CD4-positive, alpha-beta memory T cell (primary cell): Measurements from ENCODE around the gene ZFAND3. TPM values are rescaled to one million over a fixed set of nuclear protein-coding genes. Genes with fewer than 3 reads are reported as not detected.

Source experiments
- CTCF ChIA-PET: fragments of 350-600 bp; sonication (Branson Sonifier 250); formaldehyde crosslinking; loops from one replicate; lab custom pipeline; 2021; ENCODE audit warnings: inconsistent platforms; ENCODE audit not compliant: partially characterized antibody; lab: Charles Lee
- POLR2A ChIA-PET: fragments of 350-600 bp; sonication (Branson Sonifier 250); formaldehyde crosslinking; loops from one replicate; lab custom pipeline; 2021; ENCODE audit not compliant: partially characterized antibody; lab: Charles Lee
- DNase-seq, 5 donors: peaks; one replicate each; pipeline versions ENCODE4 v3.0.0 to v3.0.0-alpha.2; 2020 to 2022; ENCODE audit warnings: mixed read lengths in 1 of 5
- H3K27ac ChIP-seq: one replicate; pipeline ENCODE4 v1.7.0; 2013; ENCODE audit warnings: low read depth, low read length
- H3K27me3 ChIP-seq: 2 replicates; pipeline ENCODE4 v1.7.0; 2013; ENCODE audit warnings: mild to moderate bottlenecking, low read length, moderate library complexity; ENCODE audit not compliant: insufficient read depth
- H3K36me3 ChIP-seq: 2 replicates; pipeline ENCODE4 v1.7.0; 2013; ENCODE audit warnings: mild to moderate bottlenecking, low read length, moderate library complexity; ENCODE audit not compliant: insufficient read depth
- H3K4me1 ChIP-seq: 2 replicates; pipeline ENCODE4 v1.7.0; 2013; ENCODE audit warnings: mild to moderate bottlenecking, low read length, moderate library complexity; ENCODE audit not compliant: insufficient read depth
- H3K4me3 ChIP-seq, 2 donors: one replicate each; pipeline ENCODE4 v1.7.0; 2013; ENCODE audit warnings: low read length in 2 of 2, mild to moderate bottlenecking in 1 of 2
- H3K9me3 ChIP-seq, 2 donors: one replicate each; pipeline ENCODE4 v1.7.0; 2013; ENCODE audit warnings: low read length in 2 of 2, control low read depth in 1 of 2; ENCODE audit not compliant: control insufficient read depth in 1 of 2
- H3K27ac Mint-ChIP-seq, 7 donors: one replicate each; pipeline ENCODE4 v1.8.0; 2020 to 2021; ENCODE audit warnings: mixed read lengths in 7 of 7, mild to moderate bottlenecking in 6 of 7, inconsistent platforms in 3 of 7, moderate library complexity in 3 of 7
- H3K27me3 Mint-ChIP-seq, 2 donors: one replicate each; pipeline ENCODE4 v1.8.0; 2020 to 2021; ENCODE audit warnings: mixed read lengths in 2 of 2
- H3K36me3 Mint-ChIP-seq, 2 donors: one replicate each; pipeline ENCODE4 v1.8.0; 2020 to 2021; ENCODE audit warnings: mixed read lengths in 2 of 2, inconsistent platforms in 1 of 2, mild to moderate bottlenecking in 1 of 2
- H3K4me1 Mint-ChIP-seq, 4 donors: one replicate each; pipeline ENCODE4 v1.8.0; 2020 to 2021; ENCODE audit warnings: mixed read lengths in 4 of 4, mild to moderate bottlenecking in 1 of 4
- H3K4me3 Mint-ChIP-seq, 8 donors: one replicate each; pipeline ENCODE4 v1.8.0; 2020 to 2021; ENCODE audit warnings: mixed read lengths in 8 of 8, mild to moderate bottlenecking in 7 of 8, moderate library complexity in 6 of 8, inconsistent platforms in 3 of 8
- H3K9me3 Mint-ChIP-seq, 8 donors: one replicate each; pipeline ENCODE4 v1.8.0; 2020 to 2021; ENCODE audit warnings: mixed read lengths in 8 of 8, mild to moderate bottlenecking in 5 of 8, inconsistent platforms in 3 of 8, moderate library complexity in 1 of 8
- intact Hi-C: fragments of 100-400 bp; cut with micrococcal nuclease; formaldehyde crosslinking; loops from one replicate; pipeline ENCODE4 v1.15.1; 2023
- polyA plus RNA-seq, 2 donors: library from polyadenylated mRNA; unstranded; fragments of 300-500 nt; fragmentation: Illumina TruSeq; gene quantifications; one replicate each; pipeline ENCODE4 v1.2.3, GENCODE V29; 2021
- total RNA-seq, 2 experiments: library from RNA; stranded (reverse); gene quantifications; one replicate each; pipeline ENCODE4 v1.2.3, GENCODE V29; 2021

The ZFAND3 gene
- total and polyA plus RNA-seq, 4 experiments from 2014 or later, result 2.1 to 33.0 (median 20.1) TPM

GRCh38 chr6:38157905-38158304, 338.4 kb downstream of the ZFAND3 start:
- no peaks in the 10 kb centered on the region for H3K27me3 ChIP-seq
- ChIA-PET POLR2A (no interaction called here), CTCF (no interaction called here)
- no peak overlapping the region for H3K4me3 ChIP-seq
- H3K9me3 ChIP-seq, result no peaks in the 10 kb centered on the region
- peak overlapping the region in 2 of 7 donors; percentile 51 to 80 for H3K27ac Mint-ChIP-seq
- peaks cover 0 to 2% (median 0%) of the 10 kb centered on the region in 8 donors for H3K9me3 Mint-ChIP-seq
- H3K4me1 ChIP-seq, result no peaks in the 10 kb centered on the region
- peaks cover 12 to 30% of the 10 kb centered on the region in 2 donors for H3K36me3 Mint-ChIP-seq
- no peaks in the 10 kb centered on the region for H3K27me3 Mint-ChIP-seq
- no peaks in the 10 kb centered on the region for H3K36me3 ChIP-seq
- intact Hi-C loops, result no loop called here
- no peak for DNase-seq
- no peak overlapping the region for H3K27ac ChIP-seq
- H3K4me3 Mint-ChIP-seq, result peak overlapping the region in 2 of 8 donors; percentile 1 to 5
- peaks cover 0 to 8% (median 3%) of the 10 kb centered on the region in 4 donors for H3K4me1 Mint-ChIP-seq

- Histone ChIP-seq H3K4me1 (no peaks in the 10 kb centered on the region), H3K9me3 (no peaks in the 10 kb centered on the region), H3K27ac (no peak overlapping the region), H3K36me3 (no peaks in the 10 kb centered on the region), H3K4me3 (no peak overlapping the region), H3K27me3 (no peaks in the 10 kb centered on the region)
- DNase-seq, result no peak
- H3K27me3 Mint-ChIP-seq, result no peaks in the 10 kb centered on the region
- peaks cover 8 to 30% of the 10 kb centered on the region in 2 donors for H3K36me3 Mint-ChIP-seq
- peaks cover 0 to 2% (median 0%) of the 10 kb centered on the region in 8 donors for H3K9me3 Mint-ChIP-seq
- H3K4me3 Mint-ChIP-seq, result peak overlapping the region in 1 of 8 donors; percentile 22
- intact Hi-C loops, result no loop called here
- H3K4me1 Mint-ChIP-seq, result peaks cover 0 to 8% (median 3%) of the 10 kb centered on the region in 4 donors
- ChIA-PET POLR2A (no interaction called here), CTCF (no interaction called here)
- peak overlapping the region in 3 of 7 donors; percentile 3 to 80 (median 49) for H3K27ac Mint-ChIP-seq
These were observed 339.3 kb downstream of the ZFAND3 start for GRCh38 chr6:38158762-38159350.

GRCh38 chr6:38159596-38159995, 340.1 kb downstream of the ZFAND3 start:
- DNase-seq, result no peak
- Mint-ChIP-seq H3K36me3 (peaks cover 8 to 30% of the 10 kb centered on the region in 2 donors), H3K27me3 (no peaks in the 10 kb centered on the region), H3K9me3 (peaks cover 0 to 2% (median 0%) of the 10 kb centered on the region in 8 donors), H3K4me3 (no peak overlapping the region), H3K4me1 (peaks cover 0 to 8% (median 5%) of the 10 kb centered on the region in 4 donors), H3K27ac (peak overlapping the region in 2 of 7 donors; percentile 6 to 39)
- Histone ChIP-seq H3K4me1 (no peaks in the 10 kb centered on the region), H3K27ac (no peak overlapping the region), H3K27me3 (no peaks in the 10 kb centered on the region), H3K4me3 (no peak overlapping the region), H3K9me3 (no peaks in the 10 kb centered on the region), H3K36me3 (no peaks in the 10 kb centered on the region)
- intact Hi-C loops, result no loop called here
- ChIA-PET CTCF (no interaction called here), POLR2A (no interaction called here)

- H3K27me3 Mint-ChIP-seq, result no peaks in the 10 kb centered on the region
- no peak for DNase-seq
- Histone ChIP-seq H3K27me3 (no peaks in the 10 kb centered on the region), H3K4me3 (no peak overlapping the region), H3K4me1 (no peaks in the 10 kb centered on the region), H3K27ac (no peak overlapping the region), H3K9me3 (no peaks in the 10 kb centered on the region), H3K36me3 (no peaks in the 10 kb centered on the region)
- H3K9me3 Mint-ChIP-seq, result no peaks in the 10 kb centered on the region
- H3K36me3 Mint-ChIP-seq, result peaks cover 5 to 30% of the 10 kb centered on the region in 2 donors
- ChIA-PET CTCF (no interaction called here), POLR2A (no interaction called here)
- peak overlapping the region in 1 of 7 donors; percentile 68 for H3K27ac Mint-ChIP-seq
- H3K4me3 Mint-ChIP-seq, result no peak overlapping the region
- H3K4me1 Mint-ChIP-seq, result peaks cover 0 to 8% (median 2%) of the 10 kb centered on the region in 4 donors
- intact Hi-C loops, result no loop called here
These were observed 341.3 kb downstream of the ZFAND3 start for GRCh38 chr6:38160831-38161230.

- no peak for DNase-seq
- peak overlapping the region in 1 of 8 donors; percentile 44 for H3K4me3 Mint-ChIP-seq
- Histone ChIP-seq H3K9me3 (no peaks in the 10 kb centered on the region), H3K27ac (no peak overlapping the region), H3K36me3 (no peaks in the 10 kb centered on the region), H3K4me3 (no peak overlapping the region), H3K4me1 (no peaks in the 10 kb centered on the region), H3K27me3 (no peaks in the 10 kb centered on the region)
- intact Hi-C loops, result no loop called here
- no peaks in the 10 kb centered on the region for H3K27me3 Mint-ChIP-seq
- peaks cover 5 to 30% of the 10 kb centered on the region in 2 donors for H3K36me3 Mint-ChIP-seq
- no peaks in the 10 kb centered on the region for H3K9me3 Mint-ChIP-seq
- ChIA-PET POLR2A (no interaction called here), CTCF (no interaction called here)
- H3K27ac Mint-ChIP-seq, result peak overlapping the region in 2 of 7 donors; percentile 45 to 68
- H3K4me1 Mint-ChIP-seq, result peaks cover 0 to 8% (median 2%) of the 10 kb centered on the region in 4 donors
These were observed 341.8 kb downstream of the ZFAND3 start for GRCh38 chr6:38161331-38161730.

- no peak for DNase-seq
- H3K27ac ChIP-seq, result no peak overlapping the region
- CTCF ChIA-PET, result no interaction called here
- intact Hi-C loops, result no loop called here
- Mint-ChIP-seq H3K27ac (peak overlapping the region in 1 of 7 donors; percentile 9), H3K27me3 (no peaks in the 10 kb centered on the region), H3K9me3 (no peaks in the 10 kb centered on the region), H3K4me1 (peaks cover 0 to 8% (median 2%) of the 10 kb centered on the region in 4 donors), H3K36me3 (peaks cover 5 to 30% of the 10 kb centered on the region in 2 donors), H3K4me3 (peak overlapping the region in 1 of 8 donors; percentile 21)
- no peaks in the 10 kb centered on the region for H3K27me3 ChIP-seq
- POLR2A ChIA-PET, result no interaction called here
- H3K9me3 ChIP-seq, result no peaks in the 10 kb centered on the region
- H3K4me1 ChIP-seq, result no peaks in the 10 kb centered on the region
- no peaks in the 10 kb centered on the region for H3K36me3 ChIP-seq
- H3K4me3 ChIP-seq, result no peak overlapping the region
These were observed 342.4 kb downstream of the ZFAND3 start for GRCh38 chr6:38161754-38162492.

GRCh38 chr6:38162493-38163185, 343.1 kb downstream of the ZFAND3 start:
- H3K27me3 Mint-ChIP-seq, result no peaks in the 10 kb centered on the region
- peaks cover 0 to 8% (median 2%) of the 10 kb centered on the region in 4 donors for H3K4me1 Mint-ChIP-seq
- POLR2A ChIA-PET, result no interaction called here
- no peaks in the 10 kb centered on the region for H3K9me3 ChIP-seq
- intact Hi-C loops, result no loop called here
- no peak overlapping the region for H3K4me3 Mint-ChIP-seq
- H3K27ac ChIP-seq, result no peak overlapping the region
- no peak overlapping the region for H3K4me3 ChIP-seq
- peak overlapping the region in 1 of 7 donors; percentile 9 for H3K27ac Mint-ChIP-seq
- H3K4me1 ChIP-seq, result no peaks in the 10 kb centered on the region
- peaks cover 5 to 29% of the 10 kb centered on the region in 2 donors for H3K36me3 Mint-ChIP-seq
- H3K36me3 ChIP-seq, result no peaks in the 10 kb centered on the region
- no peaks in the 10 kb centered on the region for H3K9me3 Mint-ChIP-seq
- no peaks in the 10 kb centered on the region for H3K27me3 ChIP-seq
- no peak for DNase-seq
- CTCF ChIA-PET, result no interaction called here
